ENCODE measurements around the gene ZFYVE9. TPM values are rescaled to one million over a fixed set of nuclear protein-coding genes. Genes with fewer than 3 reads are reported as not detected.

The ZFYVE9 gene
- total RNA-seq, 4 donors from 2014 or later = 38.1 to 54.8 (median 40.9) TPM

GRCh38 chr1:52182874-52183400 lies 41.0 kb downstream of the ZFYVE9 start:
- WGBS = 76% methylated on average over 3 of the region's 3 CpGs
- intact Hi-C loops (cut with DNase I) = no loop called here

GRCh38 chr1:52186449-52186848 lies 44.6 kb downstream of the ZFYVE9 start:
- Histone ChIP-seq H3K27me3 (no peaks in the 10 kb centered on the region), H3K36me3 (no peaks in the 10 kb centered on the region), H3K27ac (replicated peaks in 1 of 4) (no peak overlapping the region), H3K9me3 (no peaks in the 10 kb centered on the region), H3K4me3 (no peak overlapping the region), H3K4me1 (peaks cover 0 to 27% (median 22%) of the 10 kb centered on the region in 4 donors)
- TF ChIP-seq POLR2AphosphoS5 (IDR thresholded peaks at IDR 0.05) (no peak), POLR2A (IDR thresholded peaks at IDR 0.05; ENCODE audit: low read depth) (no peak), EP300 (IDR thresholded peaks at IDR 0.05) (no peak), CTCF (IDR thresholded peaks at IDR 0.05) (no peak)
- WGBS = 37% methylated on average over 2 of the region's 2 CpGs
- no peak for DNase-seq (ENCODE audit: extremely low spot score)
- intact Hi-C loops (cut with DNase I) = no loop called here

More at GRCh38 chr1:52182874-52183400, 41.0 kb downstream of the ZFYVE9 start:
- H3K4me3 ChIP-seq = no peak overlapping the region
- no peak overlapping the region for H3K27ac ChIP-seq (replicated peaks in 1 of 4)
- no peak for DNase-seq (ENCODE audit: extremely low spot score)
- H3K36me3 ChIP-seq = no peaks in the 10 kb centered on the region
- H3K27me3 ChIP-seq = no peaks in the 10 kb centered on the region
- peaks cover 0 to 12% (median 8%) of the 10 kb centered on the region in 4 donors for H3K4me1 ChIP-seq
- TF ChIP-seq CTCF (IDR thresholded peaks at IDR 0.05) = no peak
- no peak for TF ChIP-seq EP300 (IDR thresholded peaks at IDR 0.05)
- TF ChIP-seq POLR2AphosphoS5 (IDR thresholded peaks at IDR 0.05) = no peak
- TF ChIP-seq POLR2A (IDR thresholded peaks at IDR 0.05; ENCODE audit: low read depth) = no peak
- H3K9me3 ChIP-seq = no peaks in the 10 kb centered on the region

- Histone ChIP-seq H3K9me3 (no peaks in the 10 kb centered on the region), H3K4me3 (no peak overlapping the region), H3K27ac (replicated peaks in 1 of 4) (no peak overlapping the region), H3K36me3 (no peaks in the 10 kb centered on the region), H3K27me3 (no peaks in the 10 kb centered on the region), H3K4me1 (peaks cover 0 to 41% (median 26%) of the 10 kb centered on the region in 4 donors)
- DNase-seq (ENCODE audit: extremely low spot score) = no peak
- WGBS = 90% methylated on average over 5 of the region's 5 CpGs
- TF ChIP-seq POLR2AphosphoS5 (IDR thresholded peaks at IDR 0.05) = no peak
- no peak for TF ChIP-seq CTCF (IDR thresholded peaks at IDR 0.05)
- TF ChIP-seq EP300 (IDR thresholded peaks at IDR 0.05) = no peak
- TF ChIP-seq POLR2A (IDR thresholded peaks at IDR 0.05; ENCODE audit: low read depth) = no peak
- intact Hi-C loops (cut with DNase I) = no loop called here
Observed at GRCh38 chr1:52189898-52190480, 48.1 kb downstream of the ZFYVE9 start.

- H3K27me3 ChIP-seq = no peaks in the 10 kb centered on the region
- H3K4me3 ChIP-seq = no peak overlapping the region
- WGBS = 76% methylated on average over 4 of the region's 4 CpGs
- H3K36me3 ChIP-seq = no peaks in the 10 kb centered on the region
- TF ChIP-seq CTCF (IDR thresholded peaks at IDR 0.05) (no peak), POLR2A (IDR thresholded peaks at IDR 0.05; ENCODE audit: low read depth) (no peak)
- intact Hi-C loops (cut with DNase I) = no loop called here
- H3K4me1 ChIP-seq = peaks cover 0 to 43% (median 25%) of the 10 kb centered on the region in 4 donors
- DNase-seq (ENCODE audit: extremely low spot score) = no peak
- no peaks in the 10 kb centered on the region for H3K9me3 ChIP-seq
- no peak overlapping the region for H3K27ac ChIP-seq (replicated peaks in 1 of 4)
Observed at GRCh38 chr1:52190500-52191252, 48.8 kb downstream of the ZFYVE9 start.
